Fibroblast of lung (primary cell): ENCODE results near the gene AXL. TPM values are rescaled to one million over a fixed set of nuclear protein-coding genes. Genes with fewer than 3 reads are reported as not detected.

Source experiments
- DNase-seq, 2 donors: peaks; one replicate each; pipeline versions ENCODE4 v3.0.0 to v3.0.0-alpha.2; 2010; ENCODE audit warnings: low read depth in 2 of 2
- H2AFZ ChIP-seq: 2 replicates; pipeline ENCODE4 v1.5.1; 2012; ENCODE audit warnings: low read length, control low read depth, inconsistent platforms
- H3K27ac ChIP-seq: 2 replicates; pipeline ENCODE4 v1.5.1; 2011; ENCODE audit warnings: low read length, control low read depth; ENCODE audit not compliant: insufficient read depth
- H3K27me3 ChIP-seq: 2 replicates; pipeline ENCODE4 v1.5.1; 2011; ENCODE audit warnings: mild to moderate bottlenecking, low read length; ENCODE audit not compliant: control insufficient read depth, insufficient read depth
- H3K36me3 ChIP-seq: 2 replicates; pipeline ENCODE4 v1.5.1; 2011; ENCODE audit warnings: low read length; ENCODE audit not compliant: control insufficient read depth, insufficient read depth
- H3K4me1 ChIP-seq: 2 replicates; pipeline ENCODE4 v1.5.1; 2011; ENCODE audit warnings: low read length; ENCODE audit not compliant: control insufficient read depth, insufficient read depth; ENCODE audit errors: extremely low read depth
- H3K4me2 ChIP-seq: 2 replicates; pipeline ENCODE4 v1.5.1; 2011; ENCODE audit warnings: low read length, control low read depth; ENCODE audit not compliant: insufficient read depth; ENCODE audit errors: extremely low read depth
- H3K4me3 ChIP-seq, 4 experiments: fragments of 200-600 bp in 1 of 4; sonication (generic) in 1 of 4; replicated peaks in 1 of 4; 2 replicates each; pipeline ENCODE4 v1.5.1; 2011 to 2016; ENCODE audit warnings: low read length in 4 of 4, low read depth in 3 of 4, mild to moderate bottlenecking in 3 of 4, control low read depth in 2 of 4, inconsistent platforms in 1 of 4, mixed read lengths in 1 of 4; ENCODE audit not compliant: insufficient read depth in 1 of 4; ENCODE audit errors: control extremely low read depth in 1 of 4
- H3K79me2 ChIP-seq: 2 replicates; pipeline ENCODE4 v1.5.1; 2012; ENCODE audit warnings: mild to moderate bottlenecking, low read length, inconsistent platforms; ENCODE audit not compliant: control insufficient read depth, insufficient read depth
- H3K9ac ChIP-seq: 2 replicates; pipeline ENCODE4 v1.5.1; 2011; ENCODE audit warnings: mild to moderate bottlenecking, low read length, control low read depth; ENCODE audit not compliant: insufficient read depth
- H3K9me3 ChIP-seq: 2 replicates; pipeline ENCODE4 v1.5.1; 2012; ENCODE audit warnings: low read depth, low read length; ENCODE audit not compliant: control insufficient read depth, insufficient read depth
- H4K20me1 ChIP-seq: 2 replicates; pipeline ENCODE4 v1.5.1; 2011; ENCODE audit warnings: low read length; ENCODE audit not compliant: control insufficient read depth, insufficient read depth; ENCODE audit errors: extremely low read depth
- CTCF ChIP-seq, 2 donors: IDR thresholded peaks in 1 of 2; conservative IDR thresholded peaks in 1 of 2; 1 replicate in 1 of 2; 2 replicates in 1 of 2; pipeline ENCODE4 v1.5.1; 2011 to 2012; ENCODE audit warnings: low read length in 2 of 2, control low read depth in 1 of 2, inconsistent platforms in 1 of 2, low read depth in 1 of 2, mild to moderate bottlenecking in 1 of 2
- EZH2 ChIP-seq: IDR thresholded peaks from 2 replicates; pipeline ENCODE4 v1.5.1; 2012; ENCODE audit warnings: low read length, control low read depth, mild to moderate bottlenecking; ENCODE audit errors: missing control alignments
- polyA plus RNA-seq, 2 donors: library from polyadenylated mRNA; depleted of rRNA in 1 of 2; stranded (reverse) in 1 of 2; unstranded in 1 of 2; fragments of >200 nt; gene quantifications; 2 replicates each; pipeline ENCODE4 v1.2.1, GENCODE V29; 2011 to 2012; ENCODE audit warnings: missing spikeins in 1 of 2
- total RNA-seq: library from RNA; depleted of rRNA; stranded (reverse); fragments of >200 nt; gene quantifications from 2 replicates; pipeline ENCODE4 v1.2.1, GENCODE V29; 2014

Gene AXL
- total and polyA plus RNA-seq, 2 donors (not counting 1 experiment from before 2014, with no cell fraction given), result 223 to 319 TPM

- peak overlapping the region; percentile 22 for H2AFZ ChIP-seq
- H3K4me2 ChIP-seq, result peak overlapping the region; percentile 4
- TF ChIP-seq EZH2 (no peak), CTCF (conservative IDR thresholded peaks at IDR 0.05 in 1 of 2, IDR thresholded peaks at IDR 0.05 in 1 of 2; ENCODE audit: low read depth in 1 of 2, low read length in 2 of 2) (no peak)
These were observed 791 bp upstream of the AXL start for GRCh38 chr19:41218249-41218614.

GRCh38 chr19:41219924-41220567 lies 1.0 kb downstream of the AXL start:
- peak overlapping the region; percentile 77 for H3K9ac ChIP-seq
- TF ChIP-seq CTCF (conservative IDR thresholded peaks at IDR 0.05 in 1 of 2, IDR thresholded peaks at IDR 0.05 in 1 of 2; ENCODE audit: low read depth in 1 of 2, low read length in 2 of 2) (no peak), EZH2 (no peak)
- no peaks in the 10 kb centered on the region for H3K27me3 ChIP-seq
- no peak overlapping the region for H2AFZ ChIP-seq
- H3K36me3 ChIP-seq, result peaks cover 32% of the 10 kb centered on the region
- H4K20me1 ChIP-seq, result no peaks in the 10 kb centered on the region
- peak overlapping the region; percentile 75 to 97 (median 90) for H3K4me3 ChIP-seq
- H3K4me2 ChIP-seq, result peak overlapping the region; percentile 93
- DNase-seq, result peak; percentile 70 to 72
- no peaks in the 10 kb centered on the region for H3K9me3 ChIP-seq
- H3K27ac ChIP-seq, result peak overlapping the region; percentile 99
- H3K79me2 ChIP-seq, result peaks cover 54% of the 10 kb centered on the region
- peaks cover 39% of the 10 kb centered on the region for H3K4me1 ChIP-seq

More at GRCh38 chr19:41218249-41218614, 791 bp upstream of the AXL start:
- Histone ChIP-seq H3K4me3 (peak overlapping the region in 2 of 4 experiments; percentile 4 to 92), H3K9ac (peak overlapping the region; percentile 18), H3K79me2 (peaks cover 36% of the 10 kb centered on the region), H3K27ac (peak overlapping the region; percentile 99), H3K27me3 (no peaks in the 10 kb centered on the region), H4K20me1 (no peaks in the 10 kb centered on the region), H3K4me1 (peaks cover 22% of the 10 kb centered on the region), H3K36me3 (peaks cover 21% of the 10 kb centered on the region), H3K9me3 (no peaks in the 10 kb centered on the region)
- DNase-seq, result no peak

- peaks cover 44% of the 10 kb centered on the region for H3K4me1 ChIP-seq
These were observed 1.8 kb downstream of the AXL start for GRCh38 chr19:41220811-41221210.

More at GRCh38 chr19:41220811-41221210, 1.8 kb downstream of the AXL start:
- Histone ChIP-seq H3K9me3 (no peaks in the 10 kb centered on the region), H3K9ac (peak overlapping the region; percentile 77), H3K4me2 (peak overlapping the region; percentile 93), H3K27ac (peak overlapping the region; percentile 99), H4K20me1 (no peaks in the 10 kb centered on the region), H3K27me3 (no peaks in the 10 kb centered on the region), H2AFZ (no peak overlapping the region), H3K36me3 (peaks cover 36% of the 10 kb centered on the region), H3K79me2 (peaks cover 57% of the 10 kb centered on the region), H3K4me3 (peak overlapping the region; percentile 75 to 97 (median 90))
- TF ChIP-seq CTCF (conservative IDR thresholded peaks at IDR 0.05 in 1 of 2, IDR thresholded peaks at IDR 0.05 in 1 of 2; ENCODE audit: low read depth in 1 of 2, low read length in 2 of 2) (no peak), EZH2 (no peak)
- DNase-seq, result no peak
